Right atrium auricular region (tissue), 2 donors: Measurements from ENCODE around the gene TXLNA. TPM values are rescaled to one million over a fixed set of nuclear protein-coding genes. Genes with fewer than 3 reads are reported as not detected.
A peak's percentile ranks its signal among the peaks of the same experiment; 100 is the strongest.

Source experiments
- DNase-seq: peaks from one replicate; pipeline ENCODE4 v3.0.0-alpha.2; 2019; ENCODE audit warnings: low spot score
- H3K27ac ChIP-seq, 2 donors: fragments of 200-600 bp; sonication (generic); 1 replicate in 1 of 2; 2 replicates in 1 of 2; pipeline ENCODE4 v1.5.1; 2016 to 2019
- H3K27me3 ChIP-seq, 2 donors: fragments of 200-600 bp; sonication (generic); one replicate each; pipeline versions ENCODE4 v1.5.1 to v1.6.0; 2017 to 2019
- H3K36me3 ChIP-seq: fragments of 200-600 bp; sonication (generic); one replicate; pipeline ENCODE4 v1.5.1; 2016
- H3K4me1 ChIP-seq, 2 donors: fragments of 200-600 bp; sonication (generic); one replicate each; pipeline versions ENCODE4 v1.5.1 to v1.6.0; 2017 to 2019
- H3K4me3 ChIP-seq, 2 donors: fragments of 200-600 bp; sonication (generic); 1 replicate in 1 of 2; 2 replicates in 1 of 2; pipeline ENCODE4 v1.5.1; 2017 to 2019; ENCODE audit warnings: mild to moderate bottlenecking in 1 of 2, moderate library complexity in 1 of 2
- H3K9me3 ChIP-seq, 2 donors: fragments of 200-600 bp; sonication (generic); one replicate each; pipeline ENCODE4 v1.5.1; 2019
- CTCF ChIP-seq, 2 donors: fragments of 200-600 bp; sonication (generic); IDR thresholded peaks; one replicate each; pipeline ENCODE4 v1.5.1; 2019; ENCODE audit warnings: antibody characterized with exemption in 2 of 2
- total RNA-seq, 2 donors: library from RNA; depleted of rRNA; stranded (reverse); fragments of >200 nt; gene quantifications; one replicate each; pipeline ENCODE4 v1.1.0, GENCODE V29; 2016

Gene TXLNA
- total RNA-seq, 2 donors from 2014 or later: 16.1 to 29.4 TPM

- H3K27me3 ChIP-seq: no peaks in the 10 kb centered on the region
- H3K4me3 ChIP-seq: peak overlapping the region; percentile 75 to 96
- peaks cover 0 to 32% of the 10 kb centered on the region in 2 donors for H3K4me1 ChIP-seq
- no peak for DNase-seq
- peak overlapping the region; percentile 87 to 92 for H3K27ac ChIP-seq
- no peak for TF ChIP-seq CTCF (IDR thresholded peaks at IDR 0.05)
- peaks cover 35% of the 10 kb centered on the region for H3K36me3 ChIP-seq
- H3K9me3 ChIP-seq: no peaks in the 10 kb centered on the region
These were observed 42.1 kb downstream of the TXLNA start for GRCh38 chr1:32221581-32221979.

- Histone ChIP-seq H3K9me3 (no peaks in the 10 kb centered on the region), H3K4me1 (peaks cover 0 to 32% of the 10 kb centered on the region in 2 donors), H3K4me3 (peak within 1 kb of the TSS; percentile 75 to 96), H3K27ac (peak within 1 kb of the TSS; percentile 87 to 92), H3K27me3 (no peaks in the 10 kb centered on the region), H3K36me3 (peaks cover 34% of the 10 kb centered on the region)
- DNase-seq: peak; percentile 96
- no peak for TF ChIP-seq CTCF (IDR thresholded peaks at IDR 0.05)
These were observed 42.7 kb downstream of the TXLNA start, which contains the start of the genes EIF3I and TMEM234 for GRCh38 chr1:32221980-32222755. Gene EIF3I, plus strand, starts transcription at chr1:32222407. Its CDS starts 35 bp downstream, at chr1:32222442. Gene TMEM234, minus strand, starts transcription at chr1:32222353. Its CDS starts 31 bp downstream, at chr1:32222322.

- Histone ChIP-seq H3K9me3 (no peaks in the 10 kb centered on the region), H3K27ac (peak overlapping the region; percentile 87 to 92), H3K4me1 (peaks cover 0 to 32% of the 10 kb centered on the region in 2 donors), H3K4me3 (no peak overlapping the region), H3K27me3 (no peaks in the 10 kb centered on the region), H3K36me3 (peaks cover 48% of the 10 kb centered on the region)
- peak in 1 of 2 donors; percentile 15 for TF ChIP-seq CTCF (IDR thresholded peaks at IDR 0.05)
- DNase-seq: no peak
These were observed 44.2 kb downstream of the TXLNA start for GRCh38 chr1:32223683-32224082.

- TF ChIP-seq CTCF (IDR thresholded peaks at IDR 0.05): no peak
- H3K4me1 ChIP-seq: peaks cover 0 to 32% of the 10 kb centered on the region in 2 donors
- peaks cover 54% of the 10 kb centered on the region for H3K36me3 ChIP-seq
- no peak overlapping the region for H3K27ac ChIP-seq
- DNase-seq: no peak
- H3K9me3 ChIP-seq: no peaks in the 10 kb centered on the region
- H3K27me3 ChIP-seq: no peaks in the 10 kb centered on the region
- no peak overlapping the region for H3K4me3 ChIP-seq
These were observed 44.8 kb downstream of the TXLNA start for GRCh38 chr1:32224285-32224684.

- peaks cover 81% of the 10 kb centered on the region for H3K36me3 ChIP-seq
- no peaks in the 10 kb centered on the region for H3K27me3 ChIP-seq
- no peak for DNase-seq
- H3K4me1 ChIP-seq: peaks cover 0 to 6% of the 10 kb centered on the region in 2 donors
- no peaks in the 10 kb centered on the region for H3K9me3 ChIP-seq
- no peak for TF ChIP-seq CTCF (IDR thresholded peaks at IDR 0.05)
- H3K4me3 ChIP-seq: no peak overlapping the region
- H3K27ac ChIP-seq: no peak overlapping the region
These were observed 49.3 kb downstream of the TXLNA start for GRCh38 chr1:32228771-32229170.
